NCI-H345 (cell line): ENCODE measurements around the gene COL1A2.

Experiments
- DNase-seq: peaks from one replicate; lab custom pipeline; 2025; lab: John Stamatoyannopoulos, UW

COL1A2 gene

DNA sequence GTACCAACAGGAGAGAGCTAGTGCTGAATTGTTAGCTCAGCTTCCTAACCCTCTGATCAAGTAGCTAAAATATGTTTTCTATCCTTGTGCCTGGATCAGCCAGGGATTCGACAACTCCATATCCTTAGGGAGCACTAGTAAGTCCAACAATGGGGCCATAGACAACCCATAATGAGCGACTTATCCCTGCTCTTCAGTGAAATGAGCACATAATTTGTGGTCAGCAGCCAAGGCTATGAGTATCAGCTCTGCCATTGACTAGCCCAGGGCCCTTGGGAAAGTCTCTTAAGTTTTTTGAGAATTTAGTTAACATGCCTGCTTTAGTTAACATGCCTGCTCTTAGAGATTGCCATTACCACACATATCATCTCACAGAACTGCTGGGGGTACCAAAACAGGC, 39.3 kb downstream of the COL1A2 start:
- no peak for DNase-seq

DNA sequence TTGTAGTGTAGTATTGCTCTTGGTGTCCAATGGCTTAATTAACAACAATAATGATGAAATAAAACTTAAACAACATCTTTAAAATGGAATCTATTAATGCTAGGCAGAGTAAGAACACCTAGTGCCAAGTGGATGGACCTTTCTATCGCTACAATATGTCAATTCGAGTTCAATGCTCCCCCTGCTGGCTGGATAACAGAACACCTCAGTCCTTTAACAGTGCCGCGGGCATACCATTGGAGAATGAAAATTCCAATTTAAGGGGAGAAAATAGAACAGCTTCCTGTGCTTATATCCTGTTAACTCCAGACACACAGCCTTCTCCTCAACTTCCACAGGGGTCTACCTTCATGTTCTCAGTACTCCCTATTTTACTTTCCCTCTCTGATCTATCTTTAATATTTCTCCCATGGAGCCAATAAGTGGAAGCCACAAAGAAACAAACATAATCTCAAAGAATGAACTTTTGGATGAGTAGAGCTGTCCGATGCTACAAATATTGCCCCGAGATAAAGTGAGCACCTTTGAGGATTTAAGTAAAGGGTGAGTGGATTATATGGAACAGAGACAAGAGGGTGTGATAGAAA, 41.4 kb downstream of the COL1A2 start:
- DNase-seq = peak; percentile 48

DNA sequence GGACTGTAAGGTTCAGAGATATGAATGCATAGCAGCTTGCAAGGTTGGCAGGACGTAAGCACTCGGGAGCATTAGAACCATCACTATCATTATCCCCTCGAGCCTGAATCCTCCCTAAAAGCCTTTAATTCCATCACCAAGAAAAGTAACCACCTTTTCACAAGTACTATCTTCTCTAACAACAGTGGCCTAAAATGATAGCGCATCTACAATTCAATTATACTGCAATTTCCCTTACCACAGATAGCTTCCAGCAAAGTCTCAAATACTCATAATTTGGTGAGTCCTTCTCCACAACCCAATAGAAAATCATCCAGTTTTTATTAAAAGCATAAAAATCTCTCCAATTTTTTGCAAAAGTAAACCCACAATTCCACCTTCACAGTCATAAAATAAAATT, 42.0 kb downstream of the COL1A2 start:
- DNase-seq = no peak

DNA sequence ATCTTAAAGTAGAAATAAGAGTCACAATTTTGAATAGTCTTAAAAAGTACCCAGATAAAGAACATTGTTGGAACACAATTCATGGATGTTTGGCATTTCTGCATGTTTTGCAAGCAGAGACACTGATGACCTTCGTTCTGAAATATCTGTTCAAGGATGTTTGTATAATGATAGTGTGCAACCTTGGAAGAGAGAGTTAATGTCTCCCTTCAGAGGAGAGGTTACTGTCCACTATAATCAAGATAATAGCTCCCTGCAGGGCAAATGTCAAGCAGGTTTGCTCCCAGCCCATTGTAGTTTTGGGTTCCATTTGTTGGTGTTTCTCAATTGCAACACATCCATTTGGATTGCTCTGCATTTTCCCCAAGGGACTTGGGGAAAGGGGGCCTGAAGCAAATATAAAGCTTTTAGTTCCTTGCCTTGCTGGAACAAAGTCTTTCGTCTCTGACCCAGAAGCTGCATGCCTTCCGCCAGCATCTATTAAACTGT, 45.2 kb downstream of the COL1A2 start:
- DNase-seq = no peak

DNA sequence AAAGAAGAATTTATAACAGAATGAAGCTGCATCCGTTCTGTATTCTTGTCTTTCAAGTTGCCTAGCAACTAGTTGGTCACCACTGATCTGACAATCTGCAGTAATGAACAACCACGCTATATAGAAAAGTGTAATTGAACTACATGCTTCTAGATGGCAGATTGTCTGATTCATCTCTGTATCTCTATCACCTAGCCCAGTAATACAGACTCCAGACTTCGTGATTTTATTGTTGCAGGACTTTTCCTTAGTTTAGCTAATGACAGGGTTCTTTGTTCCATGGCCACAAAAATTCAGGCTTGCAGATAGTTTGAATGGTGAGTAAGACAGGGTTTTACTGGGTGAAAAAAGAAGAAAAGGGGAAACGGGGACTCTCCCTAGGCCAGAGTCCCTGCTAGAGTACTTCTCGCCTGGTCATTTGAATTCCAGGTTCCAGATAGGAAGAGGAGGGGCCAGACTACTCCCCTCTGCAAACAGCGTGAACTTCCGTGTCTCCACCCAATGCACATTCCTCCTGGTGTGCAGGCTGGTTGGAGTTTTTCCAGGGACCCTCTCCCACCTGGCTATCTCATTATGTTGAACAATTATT, 45.9 kb downstream of the COL1A2 start:
- no peak for DNase-seq

DNA sequence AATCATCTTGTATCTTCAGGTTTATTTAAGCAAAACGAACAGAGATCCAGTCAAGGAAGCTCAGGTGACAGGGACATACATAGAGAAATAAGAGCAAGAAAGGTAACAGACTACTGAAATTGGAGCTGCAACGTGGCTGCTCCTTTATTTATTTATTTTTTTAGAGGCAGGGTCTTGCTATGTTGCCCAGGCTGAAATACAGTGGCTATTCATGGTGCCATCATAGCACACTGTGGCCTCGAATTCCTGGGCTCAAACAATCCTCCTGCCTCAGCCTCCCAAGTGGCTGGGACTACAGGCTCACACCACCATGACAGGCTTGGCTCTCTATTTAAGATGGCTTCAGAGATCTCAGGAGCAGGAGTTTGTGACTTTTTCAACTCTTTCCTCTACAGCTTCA, 46.4 kb downstream of the COL1A2 start:
- DNase-seq = no peak

DNA sequence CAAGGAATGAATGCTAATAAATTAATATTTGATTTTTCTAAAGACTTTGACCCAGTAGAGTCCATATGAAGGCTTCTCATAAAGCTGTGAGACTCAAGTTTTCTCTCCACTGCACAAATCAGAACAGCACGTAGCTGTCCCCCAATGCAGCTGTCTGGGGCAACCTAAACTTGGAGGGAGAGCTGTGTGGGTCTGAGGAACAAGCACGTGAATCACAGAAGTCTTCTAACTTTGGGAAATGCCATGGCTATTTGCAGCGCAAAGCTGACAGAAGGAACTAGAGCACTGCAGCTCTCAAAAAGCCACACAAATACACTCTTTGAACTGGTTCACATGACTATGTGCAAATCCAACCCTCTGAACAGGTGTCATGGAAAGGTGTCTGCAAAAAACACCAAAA, 47.9 kb downstream of the COL1A2 start:
- DNase-seq = no peak

DNA sequence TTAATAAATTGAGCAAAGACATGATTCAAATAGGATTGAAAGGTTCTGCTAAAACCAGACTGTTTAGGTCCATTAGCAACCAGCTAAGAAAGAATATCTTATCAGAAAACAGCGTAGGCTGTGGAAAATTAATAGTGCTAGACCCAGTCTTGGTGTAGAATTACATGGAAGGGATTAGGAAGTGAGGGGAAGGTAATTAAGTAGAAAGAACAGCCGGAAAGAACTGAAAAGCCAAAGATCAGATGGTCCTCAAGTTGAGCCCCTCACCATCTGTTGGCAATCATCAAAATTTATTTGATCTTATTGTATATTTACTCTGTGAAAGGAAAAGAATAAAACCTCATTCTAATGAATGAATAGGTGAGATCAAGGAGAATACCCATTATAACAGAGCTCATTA, 50.1 kb downstream of the COL1A2 start:
- no peak for DNase-seq

DNA sequence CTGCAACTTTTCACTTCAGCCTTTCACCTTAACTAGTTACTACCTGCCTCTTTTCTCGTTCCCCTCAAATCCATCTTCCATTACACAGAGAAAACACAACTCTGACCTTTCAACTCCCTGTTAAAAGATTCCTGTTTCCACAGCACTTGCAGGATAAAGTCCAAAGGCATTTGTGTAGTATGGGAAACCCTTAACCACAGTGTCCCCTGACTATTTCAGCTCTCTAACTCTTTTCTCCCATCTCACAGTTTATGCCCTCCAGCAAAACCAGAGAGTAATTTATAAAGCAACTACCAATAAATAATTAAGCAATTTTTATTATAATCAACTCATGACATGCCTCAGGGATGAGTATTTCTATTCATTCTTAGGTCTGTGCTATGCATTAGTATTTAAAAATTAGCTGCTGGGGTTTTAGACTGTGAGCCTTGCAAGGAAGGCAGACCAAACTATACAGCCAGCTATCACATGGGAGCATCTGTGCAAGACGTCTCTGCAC, 51.0 kb downstream of the COL1A2 start:
- no peak for DNase-seq

DNA sequence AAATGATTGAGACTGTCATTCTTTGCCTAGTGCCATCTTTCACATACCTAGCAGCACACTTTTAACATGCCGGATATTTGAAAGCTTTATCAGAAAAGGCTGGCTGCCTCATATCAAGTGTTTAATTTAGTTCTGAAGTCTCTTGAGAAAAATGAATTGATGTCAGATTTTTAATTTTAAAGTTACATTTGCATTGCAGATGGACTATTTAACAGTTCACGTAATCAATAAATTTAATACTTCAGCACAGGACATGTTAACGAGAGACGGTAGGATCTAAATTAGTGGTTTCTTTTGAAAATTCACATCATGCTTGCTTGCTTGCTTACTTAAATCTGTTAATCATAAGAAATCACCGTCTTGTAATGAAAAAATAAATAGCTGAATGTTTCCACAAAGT, 51.6 kb downstream of the COL1A2 start:
- DNase-seq = no peak

DNA sequence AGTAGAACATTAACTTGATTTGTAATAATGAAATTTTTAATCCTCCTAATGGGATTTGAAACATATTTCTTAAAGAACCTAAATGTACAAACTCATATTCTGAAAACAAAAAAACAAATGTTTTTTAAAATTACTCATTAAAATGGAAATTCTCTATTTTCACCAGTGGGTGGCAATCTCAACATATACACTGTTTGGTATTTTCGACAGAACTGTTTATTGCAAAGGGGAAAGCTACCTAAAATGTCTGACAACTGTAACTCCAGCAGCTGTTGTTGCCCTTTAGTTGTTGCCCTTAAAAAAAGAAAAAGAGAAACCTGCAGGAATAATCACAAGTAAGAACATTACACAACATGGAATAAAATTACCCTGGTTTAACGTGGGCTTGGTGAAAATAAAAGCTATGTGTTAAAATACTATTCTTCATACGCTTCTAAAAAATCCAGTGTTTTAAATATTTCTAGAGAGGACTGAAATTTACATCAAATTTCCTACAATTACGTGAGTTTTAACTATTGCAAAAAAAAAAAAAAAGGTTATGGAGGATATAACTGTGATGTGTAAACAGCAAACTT, 54.5 kb downstream of the COL1A2 start:
- DNase-seq = peak; percentile 20

DNA sequence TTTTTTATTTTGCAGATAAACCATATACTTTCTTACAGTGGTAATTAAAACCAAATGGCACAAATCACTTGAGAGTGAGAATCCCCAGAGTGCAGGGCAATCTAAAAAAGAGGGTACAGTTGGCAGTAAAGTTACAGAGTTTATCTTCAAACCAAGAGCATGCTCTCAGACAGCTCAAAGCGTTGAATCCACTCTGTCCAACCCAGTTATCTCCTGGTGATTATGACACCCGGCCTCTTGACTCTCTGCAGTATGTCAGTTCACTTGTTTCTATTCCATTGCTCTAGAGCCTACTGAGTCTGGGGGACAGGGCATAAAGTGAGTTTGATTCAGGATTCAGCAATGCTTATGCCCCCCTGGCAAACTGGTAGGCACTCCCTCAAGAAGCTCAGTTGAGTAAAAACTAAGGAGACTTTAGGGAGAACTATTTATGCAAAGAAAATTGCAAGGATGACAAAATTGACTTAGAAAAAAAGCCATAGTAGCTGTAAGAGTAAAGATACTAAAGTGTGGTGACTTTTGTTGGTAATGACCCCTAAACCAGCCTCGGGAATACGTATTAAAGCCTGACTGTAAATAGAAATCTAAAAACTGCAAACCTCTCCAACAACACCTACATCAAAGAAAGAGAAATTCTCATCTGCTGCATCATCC, 55.5 kb downstream of the COL1A2 start:
- DNase-seq = no peak

DNA sequence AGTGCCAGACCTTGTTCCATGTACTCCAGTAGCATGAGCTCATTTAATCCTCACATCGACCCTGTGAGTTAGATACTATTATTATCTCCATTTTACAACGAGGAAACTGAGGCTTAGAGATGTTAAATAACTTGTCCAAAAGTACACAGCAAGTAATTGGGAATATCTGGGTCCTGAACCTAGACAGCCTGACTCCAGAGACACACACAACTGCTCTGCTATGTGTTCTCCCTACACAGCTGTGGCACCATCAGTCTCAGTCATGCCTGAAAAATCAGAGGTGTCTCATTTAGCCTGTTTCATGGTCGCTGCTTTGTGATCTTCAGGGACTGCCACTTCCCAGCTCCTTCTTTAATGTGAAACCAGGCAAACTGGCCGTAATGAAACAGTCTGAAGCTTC, 56.5 kb downstream of the COL1A2 start:
- no peak for DNase-seq

DNA sequence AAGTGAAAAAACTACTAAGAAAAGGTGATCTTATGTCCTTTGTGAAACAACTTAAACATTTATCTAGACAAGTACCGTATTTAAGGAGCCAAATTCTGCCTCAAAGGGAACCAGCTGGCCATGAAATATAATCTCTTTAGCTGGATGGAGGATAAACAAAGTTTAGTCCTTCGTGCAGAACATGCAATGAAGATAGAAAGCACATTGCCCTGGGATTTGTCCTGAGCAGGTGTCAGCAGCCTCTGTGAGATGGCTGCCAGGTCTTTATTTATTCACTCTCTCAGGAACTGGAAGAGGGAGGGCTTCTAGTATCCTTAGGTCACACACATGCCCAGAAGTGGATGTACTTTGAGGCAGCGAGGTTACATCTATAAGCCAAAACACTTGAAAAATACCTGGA, 57.5 kb downstream of the COL1A2 start:
- peak; percentile 77 for DNase-seq

DNA sequence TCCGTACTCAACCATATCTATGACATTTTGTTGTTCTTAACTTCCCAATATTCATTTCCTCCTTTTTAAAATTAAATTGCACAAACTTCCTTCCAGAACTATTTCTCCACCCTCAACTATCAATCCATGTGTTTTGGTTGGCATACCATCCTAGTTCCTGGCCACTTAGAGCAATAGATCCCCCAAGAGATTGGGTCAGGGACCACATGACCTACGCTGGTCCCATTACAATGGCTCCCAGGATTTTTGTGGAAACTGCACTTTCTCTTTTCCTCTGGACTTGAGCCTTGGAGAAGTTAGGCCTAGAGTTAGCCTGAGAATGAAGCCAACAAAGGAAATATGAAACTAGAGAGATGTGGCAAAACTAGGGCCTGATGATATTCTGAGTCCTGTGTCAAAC, 59.2 kb downstream of the COL1A2 start:
- no peak for DNase-seq

DNA sequence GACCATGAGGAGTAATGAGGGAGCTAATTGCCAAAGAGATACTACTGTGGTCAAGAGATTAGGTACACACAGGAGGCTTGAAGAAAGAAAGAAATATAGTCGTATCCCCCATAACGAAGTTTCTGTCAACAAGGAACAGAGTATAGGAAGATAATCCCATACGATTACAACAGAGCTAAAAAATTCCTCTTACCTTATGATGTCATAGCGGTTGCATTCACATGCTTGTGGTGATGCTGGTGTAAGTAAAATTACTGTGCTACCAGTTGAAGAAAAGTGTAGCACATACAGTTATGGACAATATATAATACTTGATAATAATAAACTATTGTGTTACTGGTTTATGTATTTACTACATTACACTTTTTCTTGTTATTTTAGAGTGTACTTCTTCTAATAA, 63.3 kb downstream of the COL1A2 start:
- DNase-seq = no peak

DNA sequence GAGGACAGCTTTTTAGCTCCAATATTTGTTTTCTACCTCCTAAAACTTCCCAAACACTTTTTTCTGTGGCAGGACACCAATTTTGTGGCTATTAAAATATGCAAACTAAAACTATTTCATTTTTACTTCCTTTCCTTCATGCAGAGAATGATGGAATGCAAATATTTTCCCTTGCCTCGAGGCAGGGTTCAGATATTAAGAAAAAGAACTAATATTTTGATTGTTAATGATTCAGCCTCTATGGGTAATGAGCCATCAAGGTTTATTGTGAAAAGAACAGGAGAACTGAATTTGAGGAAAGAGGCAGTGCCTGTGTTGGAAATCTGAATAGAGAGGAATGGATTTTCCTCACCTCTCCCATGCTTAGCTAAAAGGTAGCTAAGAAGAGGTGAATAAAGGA, 71.8 kb downstream of the COL1A2 start:
- no peak for DNase-seq

DNA sequence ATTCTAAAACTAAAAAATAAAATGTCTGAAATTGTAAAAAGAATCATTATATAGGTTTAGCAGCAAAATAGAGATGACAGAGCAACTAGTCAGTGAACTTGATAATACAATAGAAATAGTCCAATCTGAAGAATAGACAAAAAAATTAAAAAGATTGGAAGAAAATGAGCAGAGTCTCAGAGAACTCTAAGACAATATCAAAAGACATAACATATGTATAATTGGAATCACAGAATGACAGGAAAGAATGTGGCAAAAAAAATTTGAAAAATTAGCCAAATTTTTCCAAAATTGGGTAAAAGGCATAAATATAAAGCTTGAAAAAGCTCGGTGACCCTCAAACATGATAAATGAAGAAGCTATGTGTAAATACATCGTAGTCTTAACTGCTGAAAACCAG, 76.9 kb downstream of the COL1A2 start:
- DNase-seq = no peak

DNA sequence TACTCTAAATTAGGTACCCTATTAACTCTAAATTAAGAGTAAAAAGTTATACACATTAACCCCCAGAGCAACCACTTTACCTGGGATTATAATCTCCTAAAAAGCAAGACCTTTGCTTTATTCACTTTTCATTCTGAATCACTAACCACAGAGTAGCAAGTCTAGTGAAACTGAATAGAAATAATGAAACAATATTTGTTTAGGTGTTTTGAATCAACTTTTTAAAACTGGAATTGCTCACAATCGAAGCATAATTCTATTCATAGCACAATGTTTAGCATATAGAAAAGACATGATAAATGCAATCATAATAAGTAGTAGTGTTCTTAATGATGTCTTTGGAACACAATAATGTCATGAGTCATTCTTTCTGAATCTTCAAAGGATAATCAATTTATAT, 77.9 kb downstream of the COL1A2 start:
- DNase-seq = no peak

DNA sequence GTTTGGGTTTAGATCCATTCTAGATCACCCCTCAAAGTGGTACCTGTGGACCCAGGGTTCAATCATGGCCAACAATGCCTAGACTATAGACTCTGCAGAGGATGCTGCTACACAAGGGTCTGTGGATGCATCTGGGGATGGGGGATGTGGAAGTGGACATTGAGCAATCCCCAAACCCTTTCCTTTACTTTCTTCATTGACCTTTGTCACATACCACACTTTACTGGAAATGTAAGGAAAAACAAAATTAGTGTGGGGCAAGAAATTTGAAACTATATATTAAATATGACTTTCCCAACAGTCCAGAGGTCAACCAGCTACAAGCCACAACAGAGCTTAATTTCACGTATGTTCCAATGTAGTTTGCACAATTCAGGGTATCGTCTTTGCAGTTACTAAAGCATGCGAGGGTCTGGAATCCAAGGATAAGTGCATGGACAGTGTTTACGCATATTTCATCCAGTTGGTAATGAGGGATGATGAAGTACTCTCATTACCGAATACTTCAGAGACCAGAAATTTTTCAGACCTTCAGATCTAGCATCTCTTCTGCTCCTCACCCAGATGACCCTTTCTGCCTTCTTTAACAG, 81.7 kb downstream of the COL1A2 start:
- DNase-seq = no peak

DNA sequence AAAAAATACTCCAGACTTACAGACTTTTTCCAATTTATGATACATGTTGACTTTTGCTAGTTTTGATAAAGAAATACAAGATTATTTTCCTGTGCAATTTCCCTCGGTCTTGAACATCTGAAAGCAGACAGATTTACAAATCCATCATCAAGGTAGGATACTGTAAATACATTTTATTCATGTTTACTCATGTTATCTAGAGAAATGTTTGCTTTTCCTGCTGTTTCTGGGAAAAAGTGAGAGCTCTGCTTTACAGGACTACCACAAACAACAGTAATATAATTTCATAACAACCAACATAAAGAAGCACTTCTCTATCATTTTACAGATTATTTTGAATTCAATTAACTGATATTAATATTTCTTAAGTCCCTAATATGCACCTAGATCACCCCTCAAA, 83.2 kb downstream of the COL1A2 start:
- no peak for DNase-seq

DNA sequence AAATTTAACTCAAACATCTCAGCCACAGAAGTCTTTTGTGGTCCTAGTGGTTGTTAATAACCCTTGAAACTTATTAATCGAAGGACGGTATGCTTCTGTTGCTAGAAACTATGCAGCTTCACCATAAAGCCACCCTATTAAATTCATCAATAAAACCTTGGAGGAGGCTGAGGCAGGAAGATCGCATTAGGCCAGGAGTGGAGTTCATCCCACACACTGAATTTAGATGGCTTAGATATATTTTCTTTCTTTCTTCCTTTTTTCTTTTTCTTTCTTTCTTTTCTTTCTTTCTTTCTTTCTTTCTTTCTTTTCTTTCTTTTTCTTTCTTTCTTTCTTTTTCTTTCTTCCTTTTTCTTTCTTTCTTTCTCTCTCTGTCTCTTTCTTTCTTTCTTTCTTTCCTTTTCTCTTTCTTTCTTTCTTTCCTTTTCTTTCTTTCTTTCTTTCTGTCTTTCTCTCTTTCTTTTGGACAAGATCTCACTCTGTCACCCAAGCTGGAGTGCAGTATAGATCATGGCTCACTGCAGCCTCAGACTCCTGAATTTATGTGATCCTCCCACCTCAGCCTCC, 84.0 kb downstream of the COL1A2 start:
- DNase-seq = no peak
